T1000 (cell line): Measurements from ENCODE around the gene ZSWIM4.

Experiments
- DNase-seq: peaks from one replicate; lab custom pipeline; 2025; ENCODE audit warnings: mixed read lengths; lab: John Stamatoyannopoulos, UW

The ZSWIM4 gene

DNA sequence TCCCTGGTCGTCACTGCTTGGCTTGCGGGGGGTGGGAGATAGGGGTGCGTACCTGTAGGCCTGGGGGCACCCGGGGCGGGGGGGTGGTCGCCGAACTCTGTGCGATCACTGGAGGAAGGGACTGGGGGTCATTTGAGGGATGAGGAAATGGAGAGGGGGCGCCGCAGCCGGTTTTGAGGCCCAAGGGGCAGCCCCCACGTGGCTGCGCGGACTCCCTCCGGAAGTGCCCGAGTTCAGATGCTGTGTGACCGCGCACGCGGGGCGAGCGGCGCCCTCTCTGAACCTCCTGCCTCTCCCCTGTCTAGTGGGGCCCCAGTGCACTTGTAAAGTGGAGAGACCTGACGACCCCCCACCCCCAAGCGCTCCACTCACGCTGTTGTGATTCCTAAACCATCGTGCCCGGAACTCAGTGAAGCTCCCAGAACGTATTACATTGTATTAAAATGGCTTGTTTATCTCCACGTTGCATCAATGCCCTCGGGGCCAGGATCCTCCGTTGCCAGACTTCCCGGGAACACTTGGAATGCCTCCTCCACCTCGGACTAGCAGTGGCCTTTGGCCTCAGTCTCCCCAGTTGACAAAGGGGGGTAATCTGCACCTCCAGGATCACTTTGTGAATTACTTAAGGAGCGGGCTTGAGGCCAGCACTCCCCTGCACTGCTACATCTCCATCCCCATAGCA is 78.7 kb downstream of the ZSWIM4 start:
- no peak for DNase-seq

DNA sequence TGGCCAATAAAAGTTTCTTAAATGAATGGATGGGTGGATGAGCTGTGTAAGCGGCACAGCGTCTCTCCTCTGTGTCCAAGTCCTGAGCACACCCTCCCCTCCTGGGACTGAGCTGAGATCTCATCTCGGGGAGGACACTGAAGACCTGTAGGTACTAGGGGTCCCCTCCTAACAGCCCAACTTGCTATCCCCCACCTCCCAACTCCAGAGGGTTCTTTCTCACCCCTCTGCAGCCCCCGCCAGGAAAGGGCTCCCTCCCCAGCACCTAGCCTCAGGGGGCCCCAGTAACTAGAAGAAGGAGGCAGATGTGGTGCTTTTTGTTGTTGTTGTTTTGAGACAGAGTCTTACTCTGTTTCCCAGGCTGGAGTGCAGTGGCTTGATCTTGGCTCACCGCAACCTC is 80.6 kb downstream of the ZSWIM4 start:
- DNase-seq, result no peak

DNA sequence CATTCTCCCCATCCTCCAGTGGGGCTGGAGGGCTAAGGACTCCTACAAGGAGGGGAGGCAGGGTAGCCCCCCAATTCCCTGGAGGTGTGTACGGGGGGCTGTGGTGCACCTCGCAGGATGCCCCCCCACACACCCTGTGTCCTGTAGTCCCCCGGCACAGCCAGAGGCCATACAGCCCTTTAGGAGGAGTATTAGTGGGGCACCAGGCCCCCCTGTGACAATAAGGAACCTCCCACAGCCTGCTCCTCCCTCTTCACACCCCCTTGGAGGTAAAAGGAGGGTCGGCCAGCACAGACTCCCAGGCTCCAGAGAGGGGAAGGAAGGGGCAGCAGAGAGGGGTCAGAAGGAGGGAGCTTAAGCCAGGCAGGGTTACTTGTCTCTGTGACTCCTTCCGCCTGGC is 81.6 kb downstream of the ZSWIM4 start, which contains the start of gene NANOS3:
NANOS3 (plus strand) TSS at position 301 of the 400 bp plus-strand sequence. CDS start 115 bp downstream, outside the sequence.
- DNase-seq, result no peak

GRCh38 chr19:13877303-13877702 is 82.1 kb downstream of the ZSWIM4 start:
- no peak for DNase-seq

DNA sequence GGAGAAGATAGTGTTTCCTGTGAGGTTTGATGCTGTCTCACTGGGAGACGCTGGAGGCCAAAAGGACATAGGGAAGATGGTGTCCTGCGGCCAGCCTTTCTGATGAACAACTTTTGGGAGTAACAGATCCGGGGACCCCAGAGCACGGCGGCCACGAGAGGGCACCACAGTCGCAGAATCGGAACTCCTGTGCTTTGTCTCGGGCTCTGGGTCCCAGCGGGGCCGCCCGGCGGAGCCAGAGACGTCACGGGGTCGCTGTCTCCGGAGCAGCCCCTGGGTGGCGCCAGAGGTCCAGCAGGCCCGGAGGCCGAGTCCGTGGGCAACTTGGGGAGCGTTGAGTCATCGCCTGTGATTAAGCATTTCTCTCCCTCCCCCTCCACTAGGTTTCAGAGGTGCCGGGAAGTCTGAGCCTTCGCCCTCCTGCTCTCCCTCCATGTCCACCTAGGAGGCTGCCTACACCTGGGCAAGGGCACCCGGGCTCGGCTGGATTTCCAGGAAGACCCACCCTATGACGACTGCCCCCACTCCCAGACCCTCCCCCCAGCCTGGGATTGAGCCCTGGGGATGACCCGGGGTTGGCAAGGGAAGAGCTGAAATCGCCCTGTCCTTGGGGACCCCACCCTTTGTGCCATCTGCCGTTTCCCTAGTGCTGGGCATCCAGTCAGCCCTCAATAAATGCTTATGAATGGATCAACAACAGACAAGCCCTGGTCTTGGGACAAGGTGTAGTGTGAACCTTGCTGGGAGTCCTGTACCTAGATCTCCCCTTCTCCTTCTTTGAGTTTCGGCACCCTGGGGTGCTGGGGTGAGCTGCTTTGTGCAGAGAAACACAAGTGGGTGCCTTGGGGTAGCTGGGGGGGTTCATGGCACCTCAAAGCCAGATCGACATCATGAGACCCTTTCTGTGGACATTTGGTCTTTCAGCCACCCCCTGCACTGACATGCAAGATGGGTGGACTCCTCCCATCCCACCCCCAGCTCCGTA is 85.1 kb downstream of the ZSWIM4 start:
- DNase-seq, result peak; percentile 98

GRCh38 chr19:13881251-13881691 is 86.0 kb downstream of the ZSWIM4 start:
- no peak for DNase-seq
